Measurements from ENCODE around the gene EXOC6B.

Gene EXOC6B

GRCh38 chr2:72142570-72143440 is 683.0 kb downstream of the EXOC6B start:
- no peaks in the 10 kb centered on the region for H3K36me3 Mint-ChIP-seq
- H3K27ac Mint-ChIP-seq: no peak overlapping the region
- H3K4me3 Mint-ChIP-seq: no peak overlapping the region
- H3K9me3 Mint-ChIP-seq: no peaks in the 10 kb centered on the region
- H3K4me1 Mint-ChIP-seq: peaks cover 23% of the 10 kb centered on the region
- H3K27me3 Mint-ChIP-seq: peaks cover 28% of the 10 kb centered on the region

- Mint-ChIP-seq H3K27me3 (peaks cover 27% of the 10 kb centered on the region), H3K4me3 (no peak overlapping the region), H3K9me3 (no peaks in the 10 kb centered on the region), H3K36me3 (no peaks in the 10 kb centered on the region), H3K4me1 (peaks cover 21% of the 10 kb centered on the region), H3K27ac (no peak overlapping the region)
Observed at GRCh38 chr2:72141881-72142451, 683.9 kb downstream of the EXOC6B start.

- Mint-ChIP-seq H3K27ac (no peak overlapping the region), H3K27me3 (peaks cover 20% of the 10 kb centered on the region), H3K36me3 (no peaks in the 10 kb centered on the region), H3K4me1 (peaks cover 14% of the 10 kb centered on the region), H3K9me3 (no peaks in the 10 kb centered on the region), H3K4me3 (no peak overlapping the region)
Observed at GRCh38 chr2:72141032-72141645, 684.7 kb downstream of the EXOC6B start.

GRCh38 chr2:72140621-72140960 is 685.2 kb downstream of the EXOC6B start:
- H3K9me3 Mint-ChIP-seq: no peaks in the 10 kb centered on the region
- H3K36me3 Mint-ChIP-seq: no peaks in the 10 kb centered on the region
- H3K27me3 Mint-ChIP-seq: peaks cover 17% of the 10 kb centered on the region
- H3K4me3 Mint-ChIP-seq: no peak overlapping the region
- H3K27ac Mint-ChIP-seq: no peak overlapping the region
- peaks cover 11% of the 10 kb centered on the region for H3K4me1 Mint-ChIP-seq

GRCh38 chr2:72139874-72140620 is 685.8 kb downstream of the EXOC6B start:
- Mint-ChIP-seq H3K9me3 (no peaks in the 10 kb centered on the region), H3K27ac (no peak overlapping the region), H3K4me1 (peaks cover 8% of the 10 kb centered on the region), H3K27me3 (peaks cover 15% of the 10 kb centered on the region), H3K36me3 (no peaks in the 10 kb centered on the region), H3K4me3 (no peak overlapping the region)

- H3K9me3 Mint-ChIP-seq: no peaks in the 10 kb centered on the region
- H3K4me3 Mint-ChIP-seq: no peak overlapping the region
- H3K4me1 Mint-ChIP-seq: peaks cover 8% of the 10 kb centered on the region
Observed at GRCh38 chr2:72139471-72139873, 686.4 kb downstream of the EXOC6B start.

GRCh38 chr2:72138921-72139381 is 686.9 kb downstream of the EXOC6B start:
- peaks cover 4% of the 10 kb centered on the region for H3K4me1 Mint-ChIP-seq
- no peaks in the 10 kb centered on the region for H3K9me3 Mint-ChIP-seq
- H3K36me3 Mint-ChIP-seq: no peaks in the 10 kb centered on the region
- H3K27ac Mint-ChIP-seq: no peak overlapping the region
- peaks cover 11% of the 10 kb centered on the region for H3K27me3 Mint-ChIP-seq
- no peak overlapping the region for H3K4me3 Mint-ChIP-seq

More at GRCh38 chr2:72139471-72139873, 686.4 kb downstream of the EXOC6B start:
- H3K27ac Mint-ChIP-seq: no peak overlapping the region
- no peaks in the 10 kb centered on the region for H3K36me3 Mint-ChIP-seq
- peaks cover 15% of the 10 kb centered on the region for H3K27me3 Mint-ChIP-seq

- Mint-ChIP-seq H3K27ac (no peak overlapping the region), H3K4me3 (no peak overlapping the region), H3K27me3 (peaks cover 5% of the 10 kb centered on the region), H3K36me3 (no peaks in the 10 kb centered on the region), H3K9me3 (no peaks in the 10 kb centered on the region), H3K4me1 (no peaks in the 10 kb centered on the region)
Observed at GRCh38 chr2:72138011-72138881, 687.6 kb downstream of the EXOC6B start.

GRCh38 chr2:72137498-72138010 is 688.3 kb downstream of the EXOC6B start:
- H3K9me3 Mint-ChIP-seq: no peaks in the 10 kb centered on the region
- no peak overlapping the region for H3K27ac Mint-ChIP-seq
- no peaks in the 10 kb centered on the region for H3K36me3 Mint-ChIP-seq
- peaks cover 5% of the 10 kb centered on the region for H3K27me3 Mint-ChIP-seq
- H3K4me1 Mint-ChIP-seq: no peaks in the 10 kb centered on the region
- H3K4me3 Mint-ChIP-seq: no peak overlapping the region

GRCh38 chr2:72136933-72137497 is 688.8 kb downstream of the EXOC6B start:
- no peak overlapping the region for H3K27ac Mint-ChIP-seq
- no peaks in the 10 kb centered on the region for H3K4me1 Mint-ChIP-seq
- H3K4me3 Mint-ChIP-seq: no peak overlapping the region
- no peaks in the 10 kb centered on the region for H3K9me3 Mint-ChIP-seq
- no peaks in the 10 kb centered on the region for H3K36me3 Mint-ChIP-seq
- peaks cover under 1% of the 10 kb centered on the region for H3K27me3 Mint-ChIP-seq

GRCh38 chr2:72136331-72136730 is 689.5 kb downstream of the EXOC6B start:
- Mint-ChIP-seq H3K9me3 (no peaks in the 10 kb centered on the region), H3K27ac (no peak overlapping the region), H3K27me3 (no peaks in the 10 kb centered on the region), H3K36me3 (no peaks in the 10 kb centered on the region), H3K4me3 (no peak overlapping the region), H3K4me1 (no peaks in the 10 kb centered on the region)

- Mint-ChIP-seq H3K27me3 (no peaks in the 10 kb centered on the region), H3K27ac (no peak overlapping the region), H3K4me3 (no peak overlapping the region), H3K4me1 (no peaks in the 10 kb centered on the region), H3K36me3 (no peaks in the 10 kb centered on the region), H3K9me3 (no peaks in the 10 kb centered on the region)
Observed at GRCh38 chr2:72135921-72136320, 689.9 kb downstream of the EXOC6B start.

- peaks cover 2% of the 10 kb centered on the region for H3K27me3 Mint-ChIP-seq
- no peak overlapping the region for H3K27ac Mint-ChIP-seq
- H3K4me1 Mint-ChIP-seq: no peaks in the 10 kb centered on the region
- no peaks in the 10 kb centered on the region for H3K36me3 Mint-ChIP-seq
- no peak overlapping the region for H3K4me3 Mint-ChIP-seq
- H3K9me3 Mint-ChIP-seq: no peaks in the 10 kb centered on the region
Observed at GRCh38 chr2:72134997-72135800, 690.6 kb downstream of the EXOC6B start.
